Activated B cell treated with CpG ODN at 0.5 μM for 24 hours (primary cell): ENCODE data around the gene HIVEP2. TPM values are rescaled to one million over a fixed set of nuclear protein-coding genes. Genes with fewer than 3 reads are reported as not detected.
"Not testable (repeated sequence)": the region's sequence is repeated elsewhere in the genome, so short reads cannot be mapped to it uniquely, and the experiment has no call there.

Source experiments
- ATAC-seq: fragments of 200-7000 bp; cut with Tn5 transposase; one replicate; pipeline ENCODE4 v1.10.0; 2021; ENCODE audit warnings: low read depth, mild to moderate bottlenecking, moderate library complexity
- CTCF ChIA-PET: fragments of 350-600 bp; sonication (Branson Sonifier 250); formaldehyde crosslinking; loops from one replicate; lab custom pipeline; 2021; ENCODE audit warnings: antibody characterized with exemption; lab: Charles Lee
- POLR2A ChIA-PET: fragments of 350-600 bp; sonication (Branson Sonifier 250); formaldehyde crosslinking; loops from one replicate; lab custom pipeline; 2021; ENCODE audit warnings: antibody characterized with exemption; lab: Charles Lee
- DNase-seq: peaks from one replicate; pipeline ENCODE4 v3.0.0; 2022
- H3K27ac Mint-ChIP-seq: one replicate; pipeline ENCODE4 v1.8.0; 2020; ENCODE audit warnings: mixed read lengths
- H3K27me3 Mint-ChIP-seq: one replicate; pipeline ENCODE4 v1.8.0; 2021; ENCODE audit warnings: mixed read lengths
- H3K36me3 Mint-ChIP-seq: one replicate; pipeline ENCODE4 v1.8.0; 2021; ENCODE audit warnings: low read depth, mixed read lengths
- H3K4me1 Mint-ChIP-seq: one replicate; pipeline ENCODE4 v1.8.0; 2021; ENCODE audit warnings: mixed read lengths
- H3K4me3 Mint-ChIP-seq: one replicate; pipeline ENCODE4 v1.8.0; 2020; ENCODE audit warnings: mild to moderate bottlenecking, mixed read lengths
- H3K9me3 Mint-ChIP-seq: one replicate; pipeline ENCODE4 v1.8.0; 2020; ENCODE audit warnings: mixed read lengths
- CTCF ChIP-seq: fragments of 200-600 bp; IDR thresholded peaks from one replicate; pipeline ENCODE4 v1.8.0; 2022; ENCODE audit warnings: antibody characterized with exemption, mild to moderate bottlenecking
- intact Hi-C: fragments of 100-400 bp; cut with micrococcal nuclease; formaldehyde crosslinking; loops from one replicate; pipeline ENCODE4 v1.15.1; 2024
- total RNA-seq: library from RNA; stranded (reverse); gene quantifications from 2 replicates; pipeline ENCODE4 v1.2.3, GENCODE V29; 2022

HIVEP2 gene
- total RNA-seq, 1 donor from 2014 or later: 25.4 TPM

GRCh38 chr6:142984386-142984785, 39.4 kb upstream of the HIVEP2 start:
- no peak for TF ChIP-seq CTCF
- no peak overlapping the region for H3K27ac Mint-ChIP-seq
- DNase-seq (no peak), ATAC-seq (no peak)
- intact Hi-C loops: no loop called here
- no peaks in the 10 kb centered on the region for H3K27me3 Mint-ChIP-seq
- H3K4me1 Mint-ChIP-seq: peaks cover 1% of the 10 kb centered on the region
- H3K4me3 Mint-ChIP-seq: no peak overlapping the region
- H3K36me3 Mint-ChIP-seq: peaks cover 8% of the 10 kb centered on the region
- ChIA-PET CTCF (no interaction called here), POLR2A (interaction anchor here (0.6 kb wide), 1 partner anchor 82 kb away, joined by 3 read pairs; no protein-coding TSS in a partner anchor)
- peaks cover 12% of the 10 kb centered on the region for H3K9me3 Mint-ChIP-seq

GRCh38 chr6:142975365-142975764, 30.4 kb upstream of the HIVEP2 start:
- Mint-ChIP-seq H3K4me3 (no peak overlapping the region), H3K36me3 (no peaks in the 10 kb centered on the region), H3K27me3 (no peaks in the 10 kb centered on the region), H3K4me1 (peaks cover 8% of the 10 kb centered on the region), H3K9me3 (peaks cover 3% of the 10 kb centered on the region), H3K27ac (no peak overlapping the region)
- POLR2A ChIA-PET: no interaction called here
- intact Hi-C loops: no loop called here
- no peak for TF ChIP-seq CTCF
- ATAC-seq: no peak
- no peak for DNase-seq
- CTCF ChIA-PET: no interaction called here

DNA sequence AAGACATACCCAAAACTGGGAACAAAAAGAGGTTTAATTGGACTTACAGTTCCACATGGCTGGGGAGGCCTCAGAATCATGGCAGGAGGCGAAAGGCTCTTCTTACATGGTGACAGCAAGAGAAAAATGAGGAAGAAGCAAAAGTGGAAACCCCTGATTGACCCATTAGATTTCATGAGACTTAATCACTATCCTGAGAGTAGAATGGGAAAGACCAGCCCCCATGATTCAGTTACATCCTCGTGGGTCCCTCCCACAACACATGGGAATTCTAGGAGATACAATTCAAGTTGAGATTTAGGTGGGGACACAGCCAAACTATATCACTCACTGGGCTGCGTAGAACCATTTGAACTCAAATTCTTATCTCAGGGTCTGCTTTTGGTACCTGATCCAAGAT, 26.0 kb upstream of the HIVEP2 start:
- H3K36me3 Mint-ChIP-seq, H3K27ac Mint-ChIP-seq, H3K27me3 Mint-ChIP-seq, H3K4me3 Mint-ChIP-seq, ATAC-seq, intact Hi-C loops, POLR2A ChIA-PET, CTCF ChIA-PET, DNase-seq, H3K4me1 Mint-ChIP-seq, H3K9me3 Mint-ChIP-seq: not testable (repeated sequence)

DNA sequence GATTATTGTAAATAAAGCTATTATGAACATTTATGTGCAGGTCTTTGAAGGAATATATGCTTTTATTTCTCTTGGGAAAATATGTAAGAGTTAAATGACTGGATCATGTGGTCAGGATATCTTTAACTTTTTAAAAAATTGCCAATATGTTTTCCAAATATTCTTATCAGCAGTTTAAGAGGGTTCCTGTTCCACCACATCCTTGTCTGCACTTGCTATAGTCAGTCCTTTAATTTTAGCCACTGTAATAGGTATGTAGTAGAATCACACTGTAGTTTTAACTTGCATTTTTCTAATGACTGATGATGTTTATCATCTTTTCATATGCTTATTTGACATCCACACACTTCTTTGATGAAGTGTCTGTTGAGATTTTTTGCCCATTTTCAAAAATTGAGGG, 23.6 kb upstream of the HIVEP2 start:
- no peak for TF ChIP-seq CTCF
- POLR2A ChIA-PET: no interaction called here
- H3K27me3 Mint-ChIP-seq: no peaks in the 10 kb centered on the region
- no peaks in the 10 kb centered on the region for H3K36me3 Mint-ChIP-seq
- DNase-seq (no peak), ATAC-seq (no peak)
- H3K4me3 Mint-ChIP-seq: no peak overlapping the region
- no peaks in the 10 kb centered on the region for H3K4me1 Mint-ChIP-seq
- intact Hi-C loops: no loop called here
- no peak overlapping the region for H3K27ac Mint-ChIP-seq
- no peaks in the 10 kb centered on the region for H3K9me3 Mint-ChIP-seq
- CTCF ChIA-PET: no interaction called here

DNA sequence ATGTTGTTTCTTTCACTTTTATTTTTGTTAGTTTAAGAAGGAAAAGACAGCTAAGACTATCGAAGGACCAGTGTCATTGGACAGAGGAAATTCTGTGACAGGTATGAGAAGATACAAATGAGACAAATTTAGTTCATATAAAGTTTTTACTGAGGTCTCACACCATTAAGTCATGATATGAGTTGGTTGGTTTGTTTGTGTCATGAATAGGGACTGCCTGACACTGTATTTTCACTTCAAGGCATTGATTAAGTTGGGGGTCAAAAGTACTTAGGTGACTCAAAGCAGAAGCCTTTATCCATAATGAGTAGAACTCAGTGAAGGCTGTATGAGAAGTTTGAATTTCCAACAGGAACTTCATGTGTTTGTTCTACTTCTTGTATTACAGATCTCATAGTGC, 21.3 kb upstream of the HIVEP2 start:
- CTCF ChIA-PET: no interaction called here
- POLR2A ChIA-PET: no interaction called here
- Mint-ChIP-seq H3K36me3 (no peaks in the 10 kb centered on the region), H3K4me1 (no peaks in the 10 kb centered on the region), H3K4me3 (no peak overlapping the region), H3K9me3 (no peaks in the 10 kb centered on the region), H3K27ac (no peak overlapping the region), H3K27me3 (no peaks in the 10 kb centered on the region)
- TF ChIP-seq CTCF: no peak
- no peak for DNase-seq
- intact Hi-C loops: no loop called here
- no peak for ATAC-seq

DNA sequence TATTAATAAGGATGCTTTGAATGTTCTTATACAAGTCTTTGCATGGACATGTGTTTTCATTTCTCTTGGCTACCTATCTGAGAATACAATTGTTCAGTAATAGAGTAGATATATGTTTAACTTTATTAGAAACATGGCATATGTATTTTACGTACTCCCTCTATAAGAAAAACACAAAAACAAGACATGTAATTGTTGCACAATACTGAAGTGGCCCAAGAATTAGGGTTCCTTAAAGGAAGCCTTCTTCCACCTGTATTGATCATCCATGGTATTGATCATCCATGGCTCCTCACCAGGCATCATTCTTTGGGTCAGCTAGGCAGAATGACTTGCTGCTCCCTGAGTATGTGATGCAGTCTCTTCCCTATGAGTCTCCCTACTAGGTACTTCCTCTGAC, 20.2 kb upstream of the HIVEP2 start:
- Mint-ChIP-seq H3K36me3 (no peaks in the 10 kb centered on the region), H3K4me3 (no peak overlapping the region), H3K27ac (no peak overlapping the region), H3K4me1 (no peaks in the 10 kb centered on the region), H3K27me3 (no peaks in the 10 kb centered on the region), H3K9me3 (peaks cover 5% of the 10 kb centered on the region)
- no peak for TF ChIP-seq CTCF
- intact Hi-C loops: no loop called here
- ATAC-seq: no peak
- no peak for DNase-seq
- ChIA-PET POLR2A (no interaction called here), CTCF (no interaction called here)
